Stomach (tissue), 9 donors: ENCODE measurements around the gene KIF1A. TPM values are rescaled to one million over a fixed set of nuclear protein-coding genes. Genes with fewer than 3 reads are reported as not detected.

Experiments used
- DNase-seq, 2 donors: peaks; one replicate each; pipeline versions ENCODE4 v3.0.0 to v3.0.0-alpha.2; 2013 to 2019
- H3K27ac ChIP-seq, 5 donors: fragments of 200-600 bp in 4 of 5; sonication (generic) in 4 of 5; one replicate each; pipeline ENCODE4 v1.5.1; 2013 to 2019; ENCODE audit warnings: mild to moderate bottlenecking in 1 of 5, moderate library complexity in 1 of 5
- H3K27me3 ChIP-seq, 3 donors: fragments of 200-600 bp; sonication (generic); one replicate each; pipeline ENCODE4 v1.5.1; 2017 to 2019; ENCODE audit warnings: mixed run types in 1 of 3
- H3K36me3 ChIP-seq, 4 donors: fragments of 200-600 bp; sonication (generic); 1 replicate in 3 of 4; 2 replicates in 1 of 4; pipeline ENCODE4 v1.5.1; 2016 to 2019
- H3K4me1 ChIP-seq, 4 donors: fragments of 200-600 bp; sonication (generic); one replicate each; pipeline ENCODE4 v1.5.1; 2016 to 2019
- H3K4me3 ChIP-seq, 4 donors: fragments of 200-600 bp; sonication (generic) in 3 of 4; one replicate each; pipeline ENCODE4 v1.5.1; 2016 to 2019; ENCODE audit warnings: mild to moderate bottlenecking in 1 of 4
- H3K9me3 ChIP-seq, 4 donors: fragments of 200-600 bp; sonication (generic); one replicate each; pipeline ENCODE4 v1.5.1; 2016 to 2019
- CTCF ChIP-seq, 7 experiments: fragments of 450-650 bp in 4 of 7; fragments of 200-600 bp in 3 of 7; sonication (generic) in 3 of 7; IDR thresholded peaks; one replicate each; pipeline ENCODE4 v1.5.1; 2016 to 2019; ENCODE audit warnings: antibody characterized with exemption in 7 of 7, control low read depth in 2 of 7, mild to moderate bottlenecking in 1 of 7
- EP300 ChIP-seq: sonication (generic); formaldehyde crosslinking; IDR thresholded peaks from one replicate; pipeline ENCODE4 v1.6.1; 2017; ENCODE audit warnings: antibody characterized with exemption
- POLR2A ChIP-seq, 4 donors: fragments of 450-650 bp; IDR thresholded peaks; one replicate each; pipeline ENCODE4 v1.6.1; 2016; ENCODE audit warnings: antibody characterized with exemption in 4 of 4, control low read depth in 2 of 4, mild to moderate bottlenecking in 1 of 4, moderate library complexity in 1 of 4
- POLR2AphosphoS5 ChIP-seq, 3 donors: sonication (generic); formaldehyde crosslinking; IDR thresholded peaks; one replicate each; pipeline ENCODE4 v1.6.1; 2016; ENCODE audit warnings: antibody characterized with exemption in 3 of 3
- WGBS, 5 donors: extraction: QIAGEN DNeasy Blood & Tissue Kit in 3 of 5; methylation state at CpG; one replicate each; pipeline versions ENCODE4 v1.1.5 to v1.1.7; 2013 to 2018; 5-methylcytosine and 5-hydroxymethylcytosine counted together
- intact Hi-C: fragments of 100-400 bp; cut with DNase I; formaldehyde crosslinking; loops from one replicate; pipeline ENCODE4 v1.15.1; 2023; ENCODE audit warnings: low total_unique reads
- polyA plus RNA-seq, 3 donors: library from polyadenylated mRNA; stranded (reverse); fragments of 200-250 nt; gene quantifications; one replicate each; pipeline ENCODE4 v1.2.3, GENCODE V29; 2013
- total RNA-seq, 5 donors: library from RNA; depleted of rRNA; stranded (reverse); fragments of >200 nt; gene quantifications; one replicate each; pipeline versions ENCODE4 v1.1.0 to v1.2.3, GENCODE V29; 2014 to 2016
- donor health status: healthy with polysubstance abuse.
- donor health status: Bipolar disorder and iron deficiency.
- donor health status: healthy.

KIF1A gene
- total and polyA plus RNA-seq, 8 donors, result 0.15 to 12.5 (median 2.5) TPM

GRCh38 chr2:240797500-240797895, 22.5 kb downstream of the KIF1A start:
- WGBS, 5 donors, result 87 to 94% (median 91%) methylated on average over 13 to 14 of the region's 14 CpGs
- H3K4me1 ChIP-seq, result no peaks in the 10 kb centered on the region
- TF ChIP-seq EP300 (no peak), POLR2A (IDR thresholded peaks at IDR 0.05) (no peak)
- H3K27ac ChIP-seq, result no peak overlapping the region
- no peak for DNase-seq
- H3K4me3 ChIP-seq, result no peak overlapping the region
- no peaks in the 10 kb centered on the region for H3K36me3 ChIP-seq
- no peaks in the 10 kb centered on the region for H3K9me3 ChIP-seq
- intact Hi-C loops, result no loop called here
- H3K27me3 ChIP-seq, result peaks cover 4 to 65% (median 11%) of the 10 kb centered on the region in 3 donors

- Histone ChIP-seq H3K4me3 (no peak overlapping the region), H3K4me1 (no peaks in the 10 kb centered on the region), H3K9me3 (no peaks in the 10 kb centered on the region), H3K27ac (no peak overlapping the region), H3K36me3 (no peaks in the 10 kb centered on the region), H3K27me3 (peaks cover 4 to 64% (median 11%) of the 10 kb centered on the region in 3 donors)
- WGBS, 5 donors, result 79 to 91% (median 87%) methylated on average over 14 to 19 of the region's 19 CpGs
- intact Hi-C loops, result no loop called here
- no peak for DNase-seq
- TF ChIP-seq POLR2A (IDR thresholded peaks at IDR 0.05) (no peak), POLR2AphosphoS5 (IDR thresholded peaks at IDR 0.05) (no peak), EP300 (no peak), CTCF (IDR thresholded peaks at IDR 0.05) (no peak)
These were observed 23.2 kb downstream of the KIF1A start for GRCh38 chr2:240796543-240797499.

GRCh38 chr2:240795916-240796510, 24.0 kb downstream of the KIF1A start:
- no peak for TF ChIP-seq CTCF (IDR thresholded peaks at IDR 0.05)
- no peak for TF ChIP-seq POLR2AphosphoS5 (IDR thresholded peaks at IDR 0.05)
- TF ChIP-seq POLR2A (IDR thresholded peaks at IDR 0.05), result no peak
- TF ChIP-seq EP300, result no peak
- DNase-seq, result no peak
- Histone ChIP-seq H3K9me3 (no peaks in the 10 kb centered on the region), H3K27ac (no peak overlapping the region), H3K36me3 (no peaks in the 10 kb centered on the region), H3K4me3 (no peak overlapping the region), H3K4me1 (no peaks in the 10 kb centered on the region), H3K27me3 (peaks cover 4 to 61% (median 11%) of the 10 kb centered on the region in 3 donors)
- intact Hi-C loops, result no loop called here
- 85 to 87% (median 87%) methylated on average over 9 to 21 of the region's 21 CpGs for WGBS, 5 donors

- Histone ChIP-seq H3K27ac (no peak overlapping the region), H3K27me3 (peaks cover 4 to 56% (median 11%) of the 10 kb centered on the region in 3 donors), H3K36me3 (no peaks in the 10 kb centered on the region), H3K9me3 (no peaks in the 10 kb centered on the region), H3K4me1 (no peaks in the 10 kb centered on the region), H3K4me3 (no peak overlapping the region)
- DNase-seq, result no peak
- TF ChIP-seq EP300 (no peak), POLR2A (IDR thresholded peaks at IDR 0.05) (no peak), CTCF (IDR thresholded peaks at IDR 0.05) (no peak), POLR2AphosphoS5 (IDR thresholded peaks at IDR 0.05) (no peak)
- 82 to 95% (median 88%) methylated on average over 4 to 11 of the region's 11 CpGs for WGBS, 5 donors
- intact Hi-C loops, result no loop called here
These were observed 24.6 kb downstream of the KIF1A start for GRCh38 chr2:240795454-240795853.
